ENCODE measurements around the gene ZNF467. TPM values are rescaled to one million over a fixed set of nuclear protein-coding genes. Genes with fewer than 3 reads are reported as not detected.

The ZNF467 gene
- total and polyA plus RNA-seq, 2 donors (not counting 1 experiment from before 2014, with no cell fraction given): 0.39 to 1.1 TPM

DNA sequence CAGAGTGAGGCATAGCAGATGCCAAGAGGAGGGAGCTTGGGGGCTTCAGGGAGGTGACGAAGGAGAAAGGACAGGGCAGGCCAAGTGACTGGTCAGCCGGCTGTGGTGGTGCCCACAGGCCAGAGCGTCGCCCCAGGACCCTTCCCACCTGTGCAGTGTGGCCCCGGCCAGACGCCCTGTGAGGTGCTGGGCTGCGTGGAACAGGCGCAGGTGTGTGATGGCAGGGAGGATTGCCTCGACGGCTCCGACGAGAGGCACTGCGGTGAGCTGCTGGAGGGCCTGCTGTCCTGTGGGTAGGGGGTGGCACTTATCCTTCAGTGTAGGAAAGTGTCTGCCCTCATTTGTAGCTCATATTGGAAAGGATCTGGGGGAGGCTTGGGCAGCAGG lies 26.8 kb upstream of the ZNF467 start:
- H3K36me3 ChIP-seq (replicated peaks in 1 of 2; ENCODE audit: control extremely low read depth in 1 of 2, control insufficient read depth in 1 of 2, extremely low read depth in 1 of 2, insufficient read depth in 2 of 2, low read length in 1 of 2): no peaks in the 10 kb centered on the region
- H4K20me1 ChIP-seq (ENCODE audit: control insufficient read depth, insufficient read depth, low read length, poor library complexity, severe bottlenecking): no peaks in the 10 kb centered on the region
- no peak overlapping the region for H3K4me3 Mint-ChIP-seq
- no peak overlapping the region for H3K27ac ChIP-seq (ENCODE audit: low read length in 2 of 2)
- intact Hi-C loops (cut with micrococcal nuclease): no loop called here
- TF ChIP-seq EZH2 (IDR thresholded peaks at IDR 0.05; ENCODE audit: borderline replicate concordance, insufficient read depth, low read depth, low read length, poor library complexity, severe bottlenecking): no peak
- TF ChIP-seq, protein P1, sequence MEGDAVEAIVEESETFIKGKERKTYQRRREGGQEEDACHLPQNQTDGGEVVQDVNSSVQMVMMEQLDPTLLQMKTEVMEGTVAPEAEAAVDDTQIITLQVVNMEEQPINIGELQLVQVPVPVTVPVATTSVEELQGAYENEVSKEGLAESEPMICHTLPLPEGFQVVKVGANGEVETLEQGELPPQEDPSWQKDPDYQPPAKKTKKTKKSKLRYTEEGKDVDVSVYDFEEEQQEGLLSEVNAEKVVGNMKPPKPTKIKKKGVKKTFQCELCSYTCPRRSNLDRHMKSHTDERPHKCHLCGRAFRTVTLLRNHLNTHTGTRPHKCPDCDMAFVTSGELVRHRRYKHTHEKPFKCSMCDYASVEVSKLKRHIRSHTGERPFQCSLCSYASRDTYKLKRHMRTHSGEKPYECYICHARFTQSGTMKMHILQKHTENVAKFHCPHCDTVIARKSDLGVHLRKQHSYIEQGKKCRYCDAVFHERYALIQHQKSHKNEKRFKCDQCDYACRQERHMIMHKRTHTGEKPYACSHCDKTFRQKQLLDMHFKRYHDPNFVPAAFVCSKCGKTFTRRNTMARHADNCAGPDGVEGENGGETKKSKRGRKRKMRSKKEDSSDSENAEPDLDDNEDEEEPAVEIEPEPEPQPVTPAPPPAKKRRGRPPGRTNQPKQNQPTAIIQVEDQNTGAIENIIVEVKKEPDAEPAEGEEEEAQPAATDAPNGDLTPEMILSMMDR (IDR thresholded peaks at IDR 0.05): peak; percentile 3
- H3K4me3 ChIP-seq (ENCODE audit: control extremely low read depth in 1 of 5, extremely low read depth in 1 of 5, insufficient read depth in 1 of 5, low read depth in 2 of 5, low read length in 4 of 5): no peak overlapping the region
- CTCF ChIA-PET: interaction anchor here (1.0 to 1.4 kb wide), 3 partner anchors 12 to 325 kb away, joined by 3 to 4 read pairs (median 3); no protein-coding TSS in a partner anchor
- no peak overlapping the region for H3K4me2 ChIP-seq (replicated peaks; ENCODE audit: low read depth, low read length, poor library complexity, severe bottlenecking)
- H3K9me3 ChIP-seq (ENCODE audit: control extremely low read depth in 1 of 3, control insufficient read depth in 2 of 3, insufficient read depth in 1 of 3, low read length in 2 of 3): no peaks in the 10 kb centered on the region
- no peak overlapping the region for H2AFZ ChIP-seq (ENCODE audit: insufficient read depth, low read depth, low read length, poor library complexity, severe bottlenecking)
- no peaks in the 10 kb centered on the region for H3K4me1 ChIP-seq (ENCODE audit: control insufficient read depth in 2 of 2, insufficient read depth in 2 of 2, low read length in 2 of 2)
- no peaks in the 10 kb centered on the region for H3K79me2 ChIP-seq (ENCODE audit: control insufficient read depth, insufficient read depth, low read length)
- POLR2A ChIA-PET: no interaction called here
- H3K4me1 Mint-ChIP-seq: no peaks in the 10 kb centered on the region
- WGBS (ENCODE audit: insufficient coverage): 94% methylated on average over 13 of the region's 13 CpGs
- ATAC-seq (ENCODE audit: low read depth) (no peak), DNase-seq (no peak)
- no peak overlapping the region for H3K27ac Mint-ChIP-seq
- no peaks in the 10 kb centered on the region for H3K27me3 ChIP-seq (replicated peaks in 1 of 4; ENCODE audit: control extremely low read depth in 1 of 4, control insufficient read depth in 3 of 4, insufficient read depth in 4 of 4, low read length in 3 of 4)
- H3K9ac ChIP-seq (ENCODE audit: low read length): no peak overlapping the region
- no peaks in the 10 kb centered on the region for H3K9me3 Mint-ChIP-seq (ENCODE audit: insufficient read depth)
- H3K27me3 Mint-ChIP-seq: no peaks in the 10 kb centered on the region

DNA sequence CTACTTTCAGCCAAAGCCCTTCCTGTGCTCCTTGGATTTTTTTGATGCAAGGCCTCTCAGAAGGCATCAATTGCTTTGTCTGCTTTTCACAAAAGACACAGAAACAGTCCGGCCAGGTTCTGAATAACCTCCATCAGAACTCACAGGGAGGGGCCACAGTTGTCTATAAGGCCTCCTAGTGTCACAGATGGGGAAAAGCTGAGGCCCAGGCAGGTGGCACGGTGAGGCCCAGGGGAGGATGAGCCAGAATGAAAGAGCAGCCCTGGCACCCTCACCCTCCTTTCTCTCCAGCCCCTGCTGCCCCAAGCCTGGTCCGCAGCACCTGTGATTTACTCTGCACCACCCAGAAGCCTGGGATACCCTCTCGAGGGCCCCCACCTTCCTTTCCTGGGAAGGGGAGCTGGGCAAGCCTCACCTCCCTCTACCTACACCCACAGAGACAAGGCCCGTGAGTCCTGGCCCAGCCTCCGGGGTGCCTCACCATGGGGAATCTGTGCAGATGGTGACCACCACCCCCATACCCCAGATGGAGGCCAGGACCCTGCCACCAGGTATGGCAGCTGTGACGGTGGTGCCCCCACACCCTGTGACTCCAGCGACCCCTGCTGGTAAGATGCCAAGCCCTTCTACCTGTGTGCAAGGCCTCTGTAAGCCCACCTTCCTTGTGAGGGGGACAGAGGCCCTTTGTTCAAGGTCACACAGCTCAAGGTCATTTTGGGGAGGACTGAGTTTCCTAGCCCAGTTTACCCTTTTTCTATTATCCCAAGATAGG lies 26.2 kb upstream of the ZNF467 start:
- H4K20me1 ChIP-seq (ENCODE audit: control insufficient read depth, insufficient read depth, low read length, poor library complexity, severe bottlenecking): no peaks in the 10 kb centered on the region
- no peak overlapping the region for H3K27ac ChIP-seq (ENCODE audit: low read length in 2 of 2)
- no peak overlapping the region for H3K9ac ChIP-seq (ENCODE audit: low read length)
- ChIA-PET POLR2A (no interaction called here), CTCF (interaction anchor here (0.7 to 1.4 kb wide), 4 partner anchors 11 to 325 kb away, joined by 3 to 4 read pairs (median 3); no protein-coding TSS in a partner anchor)
- TF ChIP-seq EZH2 (IDR thresholded peaks at IDR 0.05; ENCODE audit: borderline replicate concordance, insufficient read depth, low read depth, low read length, poor library complexity, severe bottlenecking): no peak
- TF ChIP-seq, protein P1 (IDR thresholded peaks at IDR 0.05): peak; percentile 56
- 62% methylated on average over 8 of the region's 8 CpGs for WGBS (ENCODE audit: insufficient coverage)
- H3K4me3 ChIP-seq (ENCODE audit: control extremely low read depth in 1 of 5, extremely low read depth in 1 of 5, insufficient read depth in 1 of 5, low read depth in 2 of 5, low read length in 4 of 5): no peak overlapping the region
- H3K79me2 ChIP-seq (ENCODE audit: control insufficient read depth, insufficient read depth, low read length): no peaks in the 10 kb centered on the region
- peak; percentile 53 for ATAC-seq (ENCODE audit: low read depth)
- Mint-ChIP-seq H3K4me1 (no peaks in the 10 kb centered on the region), H3K27me3 (no peaks in the 10 kb centered on the region), H3K27ac (no peak overlapping the region), H3K9me3 (ENCODE audit: insufficient read depth) (no peaks in the 10 kb centered on the region), H3K4me3 (no peak overlapping the region)
- DNase-seq: peak; percentile 61
- no peaks in the 10 kb centered on the region for H3K4me1 ChIP-seq (ENCODE audit: control insufficient read depth in 2 of 2, insufficient read depth in 2 of 2, low read length in 2 of 2)
- H3K27me3 ChIP-seq (replicated peaks in 1 of 4; ENCODE audit: control extremely low read depth in 1 of 4, control insufficient read depth in 3 of 4, insufficient read depth in 4 of 4, low read length in 3 of 4): no peaks in the 10 kb centered on the region
- no peaks in the 10 kb centered on the region for H3K9me3 ChIP-seq (ENCODE audit: control extremely low read depth in 1 of 3, control insufficient read depth in 2 of 3, insufficient read depth in 1 of 3, low read length in 2 of 3)
- no peak overlapping the region for H2AFZ ChIP-seq (ENCODE audit: insufficient read depth, low read depth, low read length, poor library complexity, severe bottlenecking)
- H3K36me3 ChIP-seq (replicated peaks in 1 of 2; ENCODE audit: control extremely low read depth in 1 of 2, control insufficient read depth in 1 of 2, extremely low read depth in 1 of 2, insufficient read depth in 2 of 2, low read length in 1 of 2): no peaks in the 10 kb centered on the region
- H3K4me2 ChIP-seq (replicated peaks; ENCODE audit: low read depth, low read length, poor library complexity, severe bottlenecking): no peak overlapping the region
- intact Hi-C loops (cut with micrococcal nuclease): no loop called here

Data from B cell (primary cell).